HUDEP-2 (cell line): ENCODE results near the gene BTNL8.
"Not testable (repeated sequence)": the region's sequence is repeated elsewhere in the genome, so short reads cannot be mapped to it uniquely, and the experiment has no call there.

Experiments
- DNase-seq, 76 experiments: peaks; one replicate each; lab custom pipeline; 2025; ENCODE audit not compliant: unreplicated experiment in 76 of 76; lab: John Stamatoyannopoulos, UW

The BTNL8 gene

GRCh38 chr5:180874804-180875582 lies 24.0 kb upstream of the BTNL8 start:
- DNase-seq: no peak

- no peak for DNase-seq
Measured at GRCh38 chr5:180875860-180876426, 23.0 kb upstream of the BTNL8 start.

GRCh38 chr5:180885845-180886529 lies 13.0 kb upstream of the BTNL8 start:
- DNase-seq: peak in 1 of 76 experiments; percentile 0

- DNase-seq: no peak
Measured at GRCh38 chr5:180889381-180889780, 9.6 kb upstream of the BTNL8 start.

DNA sequence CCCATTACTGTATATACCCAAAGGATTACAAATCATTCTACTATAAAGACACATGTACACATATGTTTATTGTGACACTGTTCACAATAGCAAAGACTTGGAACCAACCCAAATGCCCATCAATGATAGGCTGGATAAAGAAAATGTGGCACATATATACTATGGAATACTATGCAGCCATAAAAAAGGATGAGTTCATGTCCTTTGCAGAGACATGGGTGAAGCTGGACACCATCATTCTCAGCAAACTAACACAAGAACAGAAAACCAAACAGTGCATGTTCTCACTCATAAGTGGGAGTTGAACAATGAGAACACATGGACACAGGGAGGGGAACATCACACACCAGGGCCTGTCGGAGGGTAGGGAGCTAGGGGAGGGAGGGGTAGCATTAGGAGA lies 3.6 kb upstream of the BTNL8 start:
- not testable (repeated sequence) for DNase-seq

DNA sequence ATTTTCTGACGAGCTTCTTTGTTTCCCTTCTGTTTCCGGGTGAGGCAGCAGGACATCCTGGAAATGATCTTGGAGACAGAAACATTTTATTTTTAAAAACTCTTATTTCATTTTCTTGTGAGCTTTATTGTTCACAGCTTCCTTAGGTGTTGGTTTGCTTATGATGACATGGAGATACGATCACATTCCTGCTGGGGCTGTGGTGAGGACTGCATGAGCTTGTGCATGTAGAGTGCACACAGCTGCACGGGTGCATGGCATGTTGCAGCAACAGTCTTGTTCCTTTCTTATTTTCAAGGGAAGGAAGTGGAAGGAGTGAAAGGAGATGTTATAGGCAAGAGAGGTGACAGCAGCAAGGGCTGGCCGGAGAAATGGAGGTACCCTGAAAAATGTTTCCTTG lies 1.2 kb downstream of the BTNL8 start:
- DNase-seq: no peak

GRCh38 chr5:180901319-180902009 lies 2.5 kb downstream of the BTNL8 start:
- no peak for DNase-seq

DNA sequence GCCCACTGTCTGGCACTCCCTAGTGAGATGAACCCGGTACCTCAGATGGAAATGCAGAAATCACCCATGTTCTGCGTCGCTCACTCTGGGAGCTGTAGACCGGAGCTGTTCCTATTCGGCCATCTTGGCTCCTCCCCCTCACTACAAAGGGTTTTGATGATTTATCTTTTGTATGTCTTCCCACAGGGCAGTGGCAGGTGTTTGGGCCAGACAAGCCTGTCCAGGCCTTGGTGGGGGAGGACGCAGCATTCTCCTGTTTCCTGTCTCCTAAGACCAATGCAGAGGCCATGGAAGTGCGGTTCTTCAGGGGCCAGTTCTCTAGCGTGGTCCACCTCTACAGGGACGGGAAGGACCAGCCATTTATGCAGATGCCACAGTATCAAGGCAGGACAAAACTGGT lies 9.4 kb downstream of the BTNL8 start:
- no peak for DNase-seq

GRCh38 chr5:180908998-180909731 lies 10.2 kb downstream of the BTNL8 start:
- no peak for DNase-seq

DNA sequence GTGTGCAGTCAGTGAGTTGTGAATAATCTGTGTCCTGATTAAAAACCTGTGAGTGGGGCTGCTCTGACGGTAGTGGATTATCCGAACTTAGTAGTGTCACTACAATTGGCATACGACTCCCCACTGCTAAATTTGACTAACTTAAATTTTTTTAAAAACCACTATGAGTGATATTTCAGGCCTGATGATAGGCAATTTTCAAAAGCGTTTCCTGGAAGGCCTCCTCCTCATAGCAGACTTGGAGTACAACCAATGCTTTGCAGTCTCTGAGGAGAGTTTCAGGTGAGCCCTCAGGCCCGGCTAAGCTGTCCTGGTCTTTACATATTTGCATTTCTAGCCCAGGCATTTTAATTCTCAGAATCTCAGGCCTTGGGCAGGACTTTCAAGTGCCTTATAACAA lies 10.8 kb downstream of the BTNL8 start:
- no peak for DNase-seq

DNA sequence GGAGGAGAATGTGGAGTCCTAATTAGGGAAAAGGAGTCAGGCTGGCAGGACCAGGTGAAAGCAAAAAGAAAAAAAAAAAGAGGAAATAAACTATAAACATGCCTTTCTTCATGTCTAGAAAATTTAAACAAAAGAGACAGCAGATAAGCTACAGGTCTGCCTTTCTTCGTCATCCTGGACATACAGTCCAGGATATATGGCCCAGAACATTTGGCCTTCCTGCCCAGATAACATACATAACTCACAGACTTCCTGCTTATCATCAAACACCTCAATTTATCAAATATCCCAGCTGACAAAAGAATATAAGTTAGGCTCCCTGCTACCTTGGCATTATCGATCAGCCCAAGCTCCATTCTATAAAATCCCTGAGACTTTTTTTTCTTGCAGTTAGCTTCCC lies 11.2 kb downstream of the BTNL8 start:
- DNase-seq: no peak

DNA sequence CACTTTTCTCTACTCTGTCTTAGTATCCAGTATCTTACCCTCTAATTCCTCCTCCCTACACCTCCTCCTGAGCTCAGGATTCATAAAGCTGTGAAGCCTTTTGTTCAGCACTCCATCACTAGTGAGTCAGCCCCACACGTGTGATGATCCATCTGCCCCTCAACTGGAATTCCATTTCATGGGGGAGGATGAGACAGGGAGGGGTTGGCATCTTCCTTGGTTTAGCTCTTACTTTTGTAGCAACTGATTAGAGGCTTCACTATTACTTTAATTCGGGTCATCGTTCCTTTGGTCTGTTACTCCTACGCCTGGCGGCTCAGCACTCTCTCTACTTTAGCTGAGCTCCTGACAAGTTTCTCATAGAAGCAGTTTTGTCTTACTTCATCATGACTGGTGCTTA lies 11.8 kb downstream of the BTNL8 start:
- no peak for DNase-seq

- no peak for DNase-seq
Measured at GRCh38 chr5:180914646-180915045, 15.7 kb downstream of the BTNL8 start.

- no peak for DNase-seq
Measured at GRCh38 chr5:180915924-180916323, 17.0 kb downstream of the BTNL8 start.

DNA sequence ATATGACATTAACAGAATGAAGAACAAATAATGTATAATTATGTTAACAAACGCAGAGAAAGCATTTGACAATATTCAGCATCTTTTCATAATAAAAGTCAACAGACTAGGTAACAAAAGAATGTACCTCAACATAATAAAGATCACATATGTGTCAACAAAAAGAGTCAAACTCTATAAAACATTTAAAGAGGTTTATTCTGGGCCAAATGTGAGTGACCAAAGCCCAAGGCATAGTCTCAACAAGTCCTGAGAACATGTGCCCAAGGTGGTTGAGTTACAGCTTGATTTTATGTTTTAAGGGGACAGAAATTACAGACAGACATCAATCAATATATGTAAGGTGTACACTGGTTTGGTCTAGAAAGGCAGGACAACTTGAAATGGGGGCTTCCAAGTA lies 19.4 kb downstream of the BTNL8 start:
- no peak for DNase-seq

GRCh38 chr5:180920710-180921109 lies 21.8 kb downstream of the BTNL8 start:
- DNase-seq: no peak

DNA sequence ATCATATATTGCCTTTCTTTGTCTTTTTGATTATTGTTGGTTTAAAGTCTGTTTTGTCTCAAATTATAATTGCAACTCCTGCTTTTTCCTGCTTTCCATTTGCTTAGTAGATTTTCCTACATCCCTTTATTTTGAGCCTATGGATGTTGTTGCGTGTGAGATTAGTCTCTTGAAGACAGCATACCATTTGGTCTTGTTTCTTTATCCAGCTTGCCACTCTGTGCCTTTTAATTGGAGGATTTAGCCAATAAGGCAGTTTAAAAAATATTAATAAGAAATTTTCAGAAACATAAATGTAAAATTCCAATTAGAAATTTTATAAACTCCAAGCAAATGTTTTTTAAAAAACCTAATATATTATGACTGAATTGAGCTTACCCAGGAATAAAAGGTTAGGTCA lies 24.0 kb downstream of the BTNL8 start:
- DNase-seq: no peak

DNA sequence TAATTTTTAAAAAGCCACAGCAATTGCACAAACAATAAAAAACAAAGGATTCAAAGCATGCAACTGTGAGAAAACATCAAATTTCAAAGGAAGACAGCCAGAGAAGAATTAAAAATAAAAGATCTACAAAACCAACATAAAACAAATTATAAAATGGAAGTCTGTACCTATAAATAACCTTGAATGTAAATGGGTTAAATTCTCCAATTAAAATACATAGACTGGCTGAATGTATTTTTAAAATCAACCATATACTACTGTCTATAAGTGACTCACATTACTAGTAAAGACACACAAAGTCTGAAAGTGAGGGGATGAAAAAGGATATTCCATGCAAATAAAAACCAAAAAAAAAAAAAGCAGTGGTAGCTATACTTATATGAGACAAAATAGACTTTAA lies 33.7 kb downstream of the BTNL8 start:
- no peak for DNase-seq

DNA sequence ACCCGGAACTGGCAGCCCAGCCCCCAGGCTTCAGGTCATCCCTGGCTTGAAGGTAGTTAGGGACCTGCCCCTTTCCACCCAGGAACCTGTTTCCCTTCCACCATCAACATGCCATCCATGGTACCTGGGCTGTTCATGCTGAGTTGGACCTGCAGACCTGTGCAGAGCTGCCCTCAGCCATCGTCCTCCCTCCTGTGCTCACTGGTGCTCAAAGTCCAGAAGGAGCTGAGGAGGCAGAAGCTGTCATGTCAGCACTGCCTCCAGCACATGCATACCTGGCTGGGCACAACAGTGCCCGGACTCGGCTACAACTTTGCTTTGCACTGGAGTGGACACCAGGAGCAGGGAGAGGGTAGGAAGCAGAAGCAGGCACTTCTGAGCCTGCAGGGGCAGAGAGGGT lies 36.2 kb downstream of the BTNL8 start:
- no peak for DNase-seq

GRCh38 chr5:180938294-180938693 lies 39.3 kb downstream of the BTNL8 start:
- DNase-seq: no peak
